GM13977 (cell line): ENCODE results near the gene COP1.

Experiments
- DNase-seq: peaks from one replicate; pipeline ENCODE4 v3.0.0; 2012; ENCODE audit warnings: low spot score
- in situ Hi-C: fragments of 300-500 bp; cut with MboI; formaldehyde crosslinking; loops from one replicate; pipeline ENCODE4 v1.12.0; 2022; ENCODE audit warnings: low sequenced_read_pairs, low pct_unique_long_range_greater_than_20kb, mixed read lengths, inconsistent platforms; ENCODE audit not compliant: unreplicated experiment
- TF ChIP-seq, protein P1 (sequence below): IDR thresholded peaks from 2 replicates; pipeline ENCODE4 v1.5.1; 2012; ENCODE audit warnings: mild to moderate bottlenecking, control low read depth; ENCODE audit not compliant: insufficient read depth; ENCODE audit errors: extremely low read depth, missing control alignments

Gene COP1

DNA sequence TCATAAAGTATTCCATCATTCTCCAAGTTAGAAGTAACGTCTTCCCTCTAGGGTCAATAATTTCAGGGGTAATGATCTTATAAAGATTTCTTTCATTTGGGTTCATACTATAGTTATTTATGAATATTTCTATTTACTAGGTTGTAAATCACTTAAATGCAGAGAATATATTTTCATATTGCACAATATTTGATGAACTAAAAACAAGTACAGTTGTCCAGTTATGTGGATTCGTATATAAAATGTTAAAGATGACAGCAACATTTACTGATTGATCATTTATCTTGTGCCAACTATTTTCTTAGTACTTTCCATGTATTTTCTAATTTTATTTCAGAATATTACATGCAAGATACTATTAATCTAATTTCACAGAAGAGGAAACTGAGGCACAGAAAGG, 243.3 kb downstream of the COP1 start:
- no peak for DNase-seq
- in situ Hi-C loops = no loop called here
- TF ChIP-seq, protein P1, sequence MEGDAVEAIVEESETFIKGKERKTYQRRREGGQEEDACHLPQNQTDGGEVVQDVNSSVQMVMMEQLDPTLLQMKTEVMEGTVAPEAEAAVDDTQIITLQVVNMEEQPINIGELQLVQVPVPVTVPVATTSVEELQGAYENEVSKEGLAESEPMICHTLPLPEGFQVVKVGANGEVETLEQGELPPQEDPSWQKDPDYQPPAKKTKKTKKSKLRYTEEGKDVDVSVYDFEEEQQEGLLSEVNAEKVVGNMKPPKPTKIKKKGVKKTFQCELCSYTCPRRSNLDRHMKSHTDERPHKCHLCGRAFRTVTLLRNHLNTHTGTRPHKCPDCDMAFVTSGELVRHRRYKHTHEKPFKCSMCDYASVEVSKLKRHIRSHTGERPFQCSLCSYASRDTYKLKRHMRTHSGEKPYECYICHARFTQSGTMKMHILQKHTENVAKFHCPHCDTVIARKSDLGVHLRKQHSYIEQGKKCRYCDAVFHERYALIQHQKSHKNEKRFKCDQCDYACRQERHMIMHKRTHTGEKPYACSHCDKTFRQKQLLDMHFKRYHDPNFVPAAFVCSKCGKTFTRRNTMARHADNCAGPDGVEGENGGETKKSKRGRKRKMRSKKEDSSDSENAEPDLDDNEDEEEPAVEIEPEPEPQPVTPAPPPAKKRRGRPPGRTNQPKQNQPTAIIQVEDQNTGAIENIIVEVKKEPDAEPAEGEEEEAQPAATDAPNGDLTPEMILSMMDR = no peak

DNA sequence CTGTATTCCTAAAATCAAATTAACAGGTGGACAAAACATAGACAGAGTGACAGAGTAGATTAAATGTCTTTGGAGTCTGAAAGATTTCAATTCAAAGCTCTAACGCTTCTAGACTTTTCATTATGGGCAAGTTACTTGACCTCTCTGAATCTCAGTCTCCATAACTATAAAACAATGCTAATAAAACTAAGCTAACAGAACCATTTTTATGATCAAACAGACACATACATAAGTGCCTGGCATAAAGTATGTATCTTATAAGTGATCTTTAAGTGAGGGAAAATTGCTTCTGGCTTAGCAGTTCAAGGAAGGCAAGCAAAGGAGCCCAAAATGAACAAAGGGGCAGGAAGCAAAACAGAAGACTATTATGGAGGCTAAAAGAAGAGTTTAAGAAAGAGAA, 246.9 kb downstream of the COP1 start:
- in situ Hi-C loops = no loop called here
- TF ChIP-seq, protein P1 = no peak
- no peak for DNase-seq

DNA sequence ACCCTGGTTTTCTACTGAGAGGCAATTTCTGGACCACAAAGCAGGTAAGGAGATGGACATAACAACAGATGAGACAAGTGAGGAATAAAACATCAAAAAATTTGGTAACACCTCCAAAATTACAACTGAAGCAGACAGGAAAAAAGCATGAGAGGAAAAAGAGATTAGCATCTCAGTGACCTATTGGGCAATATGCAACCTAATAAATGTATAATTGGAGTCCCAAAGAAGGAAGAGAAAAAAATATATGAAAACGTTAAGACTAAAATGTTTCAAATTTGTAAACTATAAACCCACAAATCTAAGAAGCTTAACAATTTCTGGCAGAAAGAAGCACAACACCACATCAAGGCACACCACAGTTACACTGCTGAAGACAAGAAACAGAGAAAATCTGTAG, 255.5 kb downstream of the COP1 start:
- in situ Hi-C loops = no loop called here
- TF ChIP-seq, protein P1 = no peak
- no peak for DNase-seq

DNA sequence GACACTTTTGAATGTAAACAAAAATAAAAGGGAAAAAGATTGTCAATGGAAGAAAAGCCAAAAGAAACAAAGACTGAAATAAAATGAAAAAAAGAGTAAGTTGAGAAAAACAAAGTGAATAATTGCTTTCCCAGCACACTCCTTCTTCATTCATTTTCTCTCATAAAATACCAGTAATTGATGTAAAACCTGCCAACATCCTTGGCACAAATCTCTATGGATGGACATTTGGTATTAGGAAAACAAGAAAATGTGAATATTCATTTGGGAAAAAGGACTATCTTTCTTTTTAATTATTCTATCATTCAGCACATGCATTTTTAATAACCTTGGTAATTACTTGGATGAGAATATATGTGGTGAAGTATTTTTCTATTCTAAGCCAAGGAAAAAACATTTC, 259.3 kb downstream of the COP1 start:
- TF ChIP-seq, protein P1 = no peak
- no peak for DNase-seq
- in situ Hi-C loops = no loop called here

DNA sequence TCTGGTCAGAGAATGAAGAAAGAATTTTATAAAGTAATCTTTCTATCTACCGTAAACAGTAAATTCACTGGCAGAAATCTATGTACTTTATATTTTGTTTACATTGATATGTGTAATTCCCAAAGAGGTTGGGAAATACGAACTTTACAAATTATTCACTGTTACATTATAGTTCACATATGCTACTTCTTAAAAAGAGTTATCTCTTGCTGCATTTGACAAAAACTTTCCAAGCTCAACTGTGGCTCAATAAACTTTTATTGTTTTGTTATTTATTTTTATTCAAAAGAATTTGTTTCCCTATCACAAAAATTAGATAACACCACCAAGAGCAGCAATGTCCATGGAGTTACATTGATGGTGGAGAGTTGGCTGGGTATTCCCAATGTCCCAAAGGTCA, 262.5 kb downstream of the COP1 start:
- in situ Hi-C loops = no loop called here

DNA sequence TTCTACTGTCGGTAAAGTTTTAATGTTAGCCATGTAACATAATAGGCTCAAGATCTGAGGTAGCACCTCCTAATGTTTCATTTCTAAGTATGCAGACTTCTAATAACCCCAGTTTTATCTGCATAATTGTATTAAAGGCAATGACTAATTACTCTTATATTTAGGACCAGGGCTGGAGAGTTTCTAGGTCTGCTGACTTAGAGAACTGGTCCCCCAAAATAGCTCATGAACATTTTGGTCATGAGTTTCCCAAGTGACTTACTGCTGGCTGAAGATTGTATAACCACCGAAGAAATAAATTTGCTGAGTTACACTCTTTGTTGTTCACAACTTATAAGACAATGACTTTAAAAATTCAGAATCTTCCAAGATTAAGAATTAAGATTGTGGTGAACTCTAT, 265.9 kb downstream of the COP1 start:
- TF ChIP-seq, protein P1 = no peak
- in situ Hi-C loops = no loop called here
- DNase-seq = no peak

More for the DNA sequence above, 262.5 kb downstream of the COP1 start:
- DNase-seq = no peak
- TF ChIP-seq, protein P1 = no peak

DNA sequence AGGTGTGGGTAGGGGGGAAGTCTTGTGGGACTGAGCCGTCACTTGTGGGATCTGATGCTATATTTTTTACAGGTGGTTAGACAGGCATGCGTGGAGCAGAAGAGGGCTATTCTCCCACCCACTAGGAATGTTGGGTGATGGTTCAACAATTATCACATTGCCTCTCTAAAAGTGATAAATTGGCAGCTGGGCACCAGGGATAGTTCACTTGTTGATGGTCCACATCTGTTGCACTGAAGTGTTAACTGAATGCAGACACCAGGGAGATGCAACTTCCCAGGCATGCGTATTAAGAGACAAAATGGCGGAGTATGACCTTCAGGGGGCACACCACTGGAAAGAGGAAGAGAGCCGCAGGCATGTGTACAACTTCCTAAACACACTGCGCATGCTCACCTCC, 270.4 kb downstream of the COP1 start:
- TF ChIP-seq, protein P1 = no peak
- DNase-seq = no peak
- in situ Hi-C loops = no loop called here
